A673 (cell line): ENCODE measurements around the gene LARGE1. TPM values are rescaled to one million over a fixed set of nuclear protein-coding genes. Genes with fewer than 3 reads are reported as not detected.

Source experiments
- BruUV-seq: library from RNA; stranded (reverse); fragments of 400-500 nt; replicated peaks from 2 replicates; lab custom pipeline; 2021; lab: Mats Ljungman, UMichigan
- CTCF ChIA-PET: fragments of 300-600 bp; sonication (Branson Sonifier 250); formaldehyde crosslinking; loops from one replicate; lab custom pipeline; 2022; ENCODE audit warnings: antibody characterized with exemption; lab: Charles Lee
- POLR2A ChIA-PET: fragments of 300-600 bp; sonication (Branson Sonifier 250); formaldehyde crosslinking; loops from one replicate; lab custom pipeline; 2022; ENCODE audit warnings: antibody characterized with exemption; ENCODE audit not compliant: low non-redundant PET; lab: Charles Lee
- DNase-seq: peaks from one replicate; pipeline ENCODE4 v3.0.0-alpha.2; 2015; ENCODE audit warnings: low spot score
- H3K27ac ChIP-seq: fragments of 200-600 bp; sonication (generic); 2 replicates; pipeline ENCODE4 v1.5.1; 2016; ENCODE audit warnings: mixed run types, low read depth, mild to moderate bottlenecking, mixed read lengths, antibody characterized with exemption, low read length; ENCODE audit not compliant: poor library complexity, severe bottlenecking
- H3K27me3 ChIP-seq: fragments of 200-600 bp; sonication (generic); replicated peaks from 2 replicates; pipeline ENCODE4 v1.6.1; 2017; ENCODE audit warnings: mixed run types, low read depth, mild to moderate bottlenecking, mixed read lengths, antibody characterized with exemption, low read length; ENCODE audit not compliant: insufficient read depth, poor library complexity
- H3K36me3 ChIP-seq: fragments of 200-600 bp; sonication (generic); 2 replicates; pipeline ENCODE4 v1.6.1; 2016; ENCODE audit warnings: mixed run types, mild to moderate bottlenecking, mixed read lengths, antibody characterized with exemption, low read length; ENCODE audit not compliant: insufficient read depth, poor library complexity, severe bottlenecking
- H3K4me1 ChIP-seq: fragments of 200-600 bp; sonication (generic); 2 replicates; pipeline ENCODE4 v1.6.1; 2017; ENCODE audit warnings: mixed run types, mild to moderate bottlenecking, mixed read lengths, antibody characterized with exemption, low read length; ENCODE audit not compliant: insufficient read depth, poor library complexity, severe bottlenecking
- H3K4me3 ChIP-seq: fragments of 200-600 bp; sonication (generic); 2 replicates; pipeline ENCODE4 v1.5.1; 2016; ENCODE audit warnings: low read depth, mixed run types, mild to moderate bottlenecking, mixed read lengths, low read length; ENCODE audit not compliant: poor library complexity, severe bottlenecking
- H3K9me3 ChIP-seq: fragments of 200-600 bp; sonication (generic); 2 replicates; pipeline ENCODE4 v1.6.1; 2016; ENCODE audit warnings: mixed run types, low read depth, mild to moderate bottlenecking, mixed read lengths, antibody characterized with exemption, low read length; ENCODE audit not compliant: poor library complexity, severe bottlenecking
- CTCF ChIP-seq: fragments of 300-800, 200-600 bp; sonication (generic); conservative IDR thresholded peaks from 2 replicates; pipeline ENCODE4 v1.5.1; 2017; ENCODE audit warnings: low read depth, mild to moderate bottlenecking, antibody characterized with exemption, low read length, moderate library complexity, mixed read lengths
- EZH2 ChIP-seq: fragments of 200-600 bp; sonication (generic); IDR thresholded peaks from 2 replicates; pipeline ENCODE4 v1.6.1; 2017; ENCODE audit warnings: borderline replicate concordance, low read depth, mild to moderate bottlenecking, mixed read lengths, antibody characterized with exemption, low read length; ENCODE audit not compliant: poor library complexity, severe bottlenecking
- intact Hi-C: fragments of 100-400 bp; cut with micrococcal nuclease; formaldehyde crosslinking; loops from one replicate; pipeline ENCODE4 v1.10.0; 2022; ENCODE audit not compliant: unreplicated experiment
- total RNA-seq: library from RNA; stranded (reverse); gene quantifications from 2 replicates; pipeline ENCODE4 v1.2.3, GENCODE V29; 2021

LARGE1 gene
- total RNA-seq, 1 experiment from 2014 or later, result not detected

GRCh38 chr22:33774781-33775180 lies 145.5 kb downstream of the LARGE1 start:
- Histone ChIP-seq H3K4me1 (no peaks in the 10 kb centered on the region), H3K36me3 (no peaks in the 10 kb centered on the region), H3K27ac (no peak overlapping the region), H3K9me3 (peaks cover 28% of the 10 kb centered on the region), H3K4me3 (no peak overlapping the region), H3K27me3 (no peaks in the 10 kb centered on the region)
- DNase-seq, result no peak
- BruUV-seq, result no TSS peak
- no peak for TF ChIP-seq EZH2
- no peak for TF ChIP-seq CTCF
- ChIA-PET POLR2A (no interaction called here), CTCF (no interaction called here)
- intact Hi-C loops, result no loop called here

GRCh38 chr22:33772745-33773144 lies 147.5 kb downstream of the LARGE1 start:
- intact Hi-C loops, result no loop called here
- Histone ChIP-seq H3K36me3 (no peaks in the 10 kb centered on the region), H3K27me3 (no peaks in the 10 kb centered on the region), H3K4me1 (no peaks in the 10 kb centered on the region), H3K9me3 (peaks cover 25% of the 10 kb centered on the region), H3K4me3 (no peak overlapping the region), H3K27ac (no peak overlapping the region)
- DNase-seq, result no peak
- no peak for TF ChIP-seq CTCF
- no peak for TF ChIP-seq EZH2
- ChIA-PET CTCF (no interaction called here), POLR2A (no interaction called here)
- no TSS peak for BruUV-seq

- no TSS peak for BruUV-seq
- Histone ChIP-seq H3K36me3 (no peaks in the 10 kb centered on the region), H3K4me1 (no peaks in the 10 kb centered on the region), H3K9me3 (peaks cover 17% of the 10 kb centered on the region), H3K4me3 (no peak overlapping the region), H3K27me3 (no peaks in the 10 kb centered on the region), H3K27ac (no peak overlapping the region)
- TF ChIP-seq CTCF (no peak), EZH2 (no peak)
- intact Hi-C loops, result no loop called here
- CTCF ChIA-PET, result no interaction called here
- no peak for DNase-seq
- POLR2A ChIA-PET, result no interaction called here
Observed at GRCh38 chr22:33771136-33771535, 149.1 kb downstream of the LARGE1 start.
